Measurements from ENCODE around the gene SLC35B1. TPM values are rescaled to one million over a fixed set of nuclear protein-coding genes. Genes with fewer than 3 reads are reported as not detected.

The SLC35B1 gene
- total and polyA plus RNA-seq, 2 donors (not counting 3 experiments of a cell fraction or from before 2014, with no cell fraction given), result 87.0 to 142 TPM

DNA sequence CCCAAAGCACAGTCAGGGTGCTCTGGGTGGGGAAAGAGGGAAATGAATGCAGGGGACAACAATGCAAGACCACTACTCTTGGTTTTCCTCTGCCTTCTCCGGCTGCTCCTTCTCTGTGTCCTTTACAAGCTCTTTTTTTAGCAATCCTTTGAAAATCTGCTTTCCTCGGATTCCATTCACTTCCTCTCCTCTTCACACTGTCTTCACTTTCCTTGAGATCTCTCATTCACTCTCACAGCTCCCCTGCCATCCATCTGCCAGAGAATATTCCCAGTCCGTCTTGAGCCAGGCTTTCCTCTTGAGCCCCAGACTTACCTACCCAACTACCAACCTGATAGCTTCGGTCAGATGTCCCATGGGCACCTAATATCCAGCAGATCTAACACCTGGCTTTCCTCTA is 18.9 kb downstream of the SLC35B1 start:
- BruUV-seq (replicated peaks), result no TSS peak
- H3K79me2 ChIP-seq (ENCODE audit: control insufficient read depth, insufficient read depth, low read length), result no peaks in the 10 kb centered on the region
- no peak for FAIRE-seq
- H3K4me1 ChIP-seq (ENCODE audit: control insufficient read depth, extremely low read depth, insufficient read depth, low read length), result peaks cover 42% of the 10 kb centered on the region
- intact Hi-C loops (cut with micrococcal nuclease), result loop anchor here (1.0 to 2.0 kb wide), 3 partner anchors 11 to 66 kb away; partner anchors contain the start of gene SPOP
- no peak overlapping the region for H3K4me2 ChIP-seq (ENCODE audit: insufficient read depth, low read length)
- H4K20me1 ChIP-seq (replicated peaks; ENCODE audit: control insufficient read depth, extremely low read depth, insufficient read depth, low read length), result no peaks in the 10 kb centered on the region
- CTCF ChIA-PET, result interaction anchor here (1.0 to 24.3 kb wide), 6 partner anchors 9 to 132 kb away, joined by 3 to 786 read pairs (median 4); partner anchors contain the start of genes NXPH3 and SLC35B1
- H3K27me3 ChIP-seq (ENCODE audit: control insufficient read depth in 2 of 2, insufficient read depth in 2 of 2, low read length in 2 of 2), result no peaks in the 10 kb centered on the region
- no peaks in the 10 kb centered on the region for H3K9me3 ChIP-seq (replicated peaks; ENCODE audit: control insufficient read depth, insufficient read depth, low read length)
- H3K9ac ChIP-seq (replicated peaks; ENCODE audit: extremely low read depth, insufficient read depth, low read length), result peak overlapping the region; percentile 64
- no peaks in the 10 kb centered on the region for H3K36me3 ChIP-seq (ENCODE audit: control insufficient read depth in 2 of 2, extremely low read depth in 1 of 2, insufficient read depth in 2 of 2, low read length in 2 of 2)
- H2AFZ ChIP-seq (ENCODE audit: low read depth, low read length), result peak overlapping the region; percentile 43
- dilution Hi-C loops (cut with MboI; ENCODE audit: extremely low pct_ligation_motif_present, low sequenced_read_pairs), result no loop called here
- POLR2A ChIA-PET, result interaction anchor here (1.1 kb wide), 1 partner anchor 11 kb away, joined by 10 read pairs; the partner anchor contains the start of gene SPOP
- H3K9me1 ChIP-seq (replicated peaks; ENCODE audit: control insufficient read depth, extremely low read depth, insufficient read depth, low read length), result no peaks in the 10 kb centered on the region
- H3K4me3 ChIP-seq (replicated peaks in 1 of 3; ENCODE audit: insufficient read depth in 1 of 3, low read depth in 1 of 3, low read length in 3 of 3), result no peak overlapping the region
- DNase-seq (ENCODE audit: low read depth, low spot score), result peak; percentile 28
- no peak for TF ChIP-seq GATA2 (IDR thresholded peaks at IDR 0.05; ENCODE audit: insufficient read depth, insufficient read length, low read depth, low read length)
- no peak for TF ChIP-seq MYC (IDR thresholded peaks at IDR 0.05; ENCODE audit: low read depth, low read length)
- TF ChIP-seq POLR2AphosphoS5 (IDR thresholded peaks at IDR 0.05; ENCODE audit: insufficient read depth, low read depth, low read length), result no peak
- TF ChIP-seq POLR2A (IDR thresholded peaks at IDR 0.05; ENCODE audit: low read depth, low read length), result no peak
- TF ChIP-seq EZH2 (IDR thresholded peaks at IDR 0.05; ENCODE audit: borderline replicate concordance, low read depth, low read length, severe bottlenecking), result no peak
- no peak for TF ChIP-seq JUN (IDR thresholded peaks at IDR 0.05; ENCODE audit: borderline replicate concordance, insufficient read depth, insufficient read length, low read depth)
- TF ChIP-seq, protein P1, sequence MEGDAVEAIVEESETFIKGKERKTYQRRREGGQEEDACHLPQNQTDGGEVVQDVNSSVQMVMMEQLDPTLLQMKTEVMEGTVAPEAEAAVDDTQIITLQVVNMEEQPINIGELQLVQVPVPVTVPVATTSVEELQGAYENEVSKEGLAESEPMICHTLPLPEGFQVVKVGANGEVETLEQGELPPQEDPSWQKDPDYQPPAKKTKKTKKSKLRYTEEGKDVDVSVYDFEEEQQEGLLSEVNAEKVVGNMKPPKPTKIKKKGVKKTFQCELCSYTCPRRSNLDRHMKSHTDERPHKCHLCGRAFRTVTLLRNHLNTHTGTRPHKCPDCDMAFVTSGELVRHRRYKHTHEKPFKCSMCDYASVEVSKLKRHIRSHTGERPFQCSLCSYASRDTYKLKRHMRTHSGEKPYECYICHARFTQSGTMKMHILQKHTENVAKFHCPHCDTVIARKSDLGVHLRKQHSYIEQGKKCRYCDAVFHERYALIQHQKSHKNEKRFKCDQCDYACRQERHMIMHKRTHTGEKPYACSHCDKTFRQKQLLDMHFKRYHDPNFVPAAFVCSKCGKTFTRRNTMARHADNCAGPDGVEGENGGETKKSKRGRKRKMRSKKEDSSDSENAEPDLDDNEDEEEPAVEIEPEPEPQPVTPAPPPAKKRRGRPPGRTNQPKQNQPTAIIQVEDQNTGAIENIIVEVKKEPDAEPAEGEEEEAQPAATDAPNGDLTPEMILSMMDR (IDR thresholded peaks at IDR 0.05; ENCODE audit: extremely low read depth in 1 of 2, insufficient read depth in 1 of 2, low read depth in 1 of 2, low read length in 2 of 2), result no peak
- TF ChIP-seq, protein P2, sequence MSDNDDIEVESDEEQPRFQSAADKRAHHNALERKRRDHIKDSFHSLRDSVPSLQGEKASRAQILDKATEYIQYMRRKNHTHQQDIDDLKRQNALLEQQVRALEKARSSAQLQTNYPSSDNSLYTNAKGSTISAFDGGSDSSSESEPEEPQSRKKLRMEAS (IDR thresholded peaks at IDR 0.05; ENCODE audit: insufficient read depth, insufficient read length), result no peak
- no peak for TF ChIP-seq FOS (IDR thresholded peaks at IDR 0.05; ENCODE audit: borderline replicate concordance, insufficient read depth, low read length)
- peak overlapping the region; percentile 87 for H3K27ac ChIP-seq (ENCODE audit: insufficient read depth, low read depth, low read length)

Measured in endothelial cell of umbilical vein (primary cell).